EH (cell line): ENCODE data around the gene LRIT3.
A peak's percentile ranks its signal among the peaks of the same experiment; 100 is the strongest.
"Not testable (repeated sequence)": the region's sequence is repeated elsewhere in the genome, so short reads cannot be mapped to it uniquely, and the experiment has no call there.

ENCODE experiments used
- DNase-seq: peaks from one replicate; pipeline ENCODE4 v3.0.0-alpha.2; 2015; ENCODE audit warnings: low read depth

LRIT3 gene

DNA sequence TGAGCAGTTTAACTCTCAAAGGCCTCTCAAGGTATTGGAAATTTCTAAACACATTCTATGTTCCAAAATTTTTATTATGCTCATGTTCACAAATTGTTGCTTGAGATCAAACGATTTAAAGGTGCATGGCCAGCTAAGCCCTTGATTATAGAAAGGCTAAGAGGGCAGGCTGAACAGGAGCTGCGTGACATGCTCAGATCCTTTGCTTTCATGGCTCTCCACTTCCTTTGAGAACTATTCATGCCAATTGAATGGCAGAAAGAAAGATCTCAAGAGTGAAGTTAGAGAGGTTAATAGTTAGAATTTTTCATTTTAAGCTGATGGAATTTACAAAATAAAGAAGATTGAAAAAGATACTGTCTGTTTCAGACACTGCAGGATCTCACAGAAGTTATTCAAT, 594 bp downstream of the LRIT3 start:
- DNase-seq: no peak

DNA sequence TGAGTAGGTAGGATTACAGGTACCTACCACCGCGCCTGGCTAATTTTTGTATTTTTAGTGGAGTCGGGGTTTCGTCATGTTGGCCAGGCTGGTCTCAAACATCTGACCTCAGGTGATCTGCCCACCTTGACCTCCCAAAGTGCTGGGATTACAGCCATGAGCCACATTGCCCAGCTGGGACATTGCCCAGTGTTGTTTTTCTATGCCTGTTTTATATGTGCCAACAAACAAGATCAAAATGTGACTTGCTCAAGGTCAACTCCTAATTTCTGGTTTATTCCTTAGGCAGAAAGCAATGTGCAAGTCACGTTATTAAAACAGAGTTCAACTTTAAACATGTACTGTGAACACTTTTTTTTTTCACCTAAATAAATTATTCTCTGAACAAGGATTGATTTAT, 2.7 kb downstream of the LRIT3 start:
- DNase-seq: no peak

DNA sequence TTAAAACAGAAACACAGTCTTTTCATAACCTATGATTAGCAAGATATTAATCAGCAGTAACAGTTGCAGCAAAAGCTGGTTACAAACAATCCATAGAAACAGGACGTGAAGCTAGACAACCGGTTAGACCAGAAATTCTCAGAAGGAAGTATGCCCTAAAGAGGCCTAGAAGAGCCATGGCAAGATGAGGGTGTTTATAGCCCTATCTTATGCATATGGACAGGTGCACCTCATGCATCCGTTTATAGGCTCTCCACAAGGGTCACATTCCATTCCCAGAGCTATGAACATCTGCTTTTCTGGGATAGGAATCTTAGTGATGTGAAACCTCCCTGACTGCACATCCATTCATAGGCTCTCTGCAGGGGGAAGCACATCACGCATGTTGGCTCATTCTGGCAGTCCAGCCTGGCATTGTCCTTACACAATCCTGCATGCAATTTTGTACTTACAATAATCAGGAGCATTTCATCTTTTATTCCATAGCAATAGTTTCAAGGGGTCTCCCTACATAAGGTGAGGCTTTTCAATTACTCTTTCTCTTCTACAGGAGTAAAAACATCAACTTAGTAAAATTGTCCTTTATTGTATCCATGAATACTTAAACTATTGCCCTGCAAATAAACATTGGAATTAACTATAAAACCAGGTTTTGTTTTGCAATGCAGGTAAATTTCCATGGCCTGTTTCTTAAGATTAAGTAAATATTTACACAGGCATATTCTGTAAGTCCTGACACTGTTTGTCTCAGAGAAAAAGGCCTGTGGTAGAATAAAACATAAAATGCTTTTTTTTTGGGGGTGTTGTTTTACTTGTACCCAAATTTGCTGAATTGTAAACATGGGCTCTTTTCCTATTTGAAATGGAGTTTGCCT, 11.8 kb downstream of the LRIT3 start:
- not testable (repeated sequence) for DNase-seq

DNA sequence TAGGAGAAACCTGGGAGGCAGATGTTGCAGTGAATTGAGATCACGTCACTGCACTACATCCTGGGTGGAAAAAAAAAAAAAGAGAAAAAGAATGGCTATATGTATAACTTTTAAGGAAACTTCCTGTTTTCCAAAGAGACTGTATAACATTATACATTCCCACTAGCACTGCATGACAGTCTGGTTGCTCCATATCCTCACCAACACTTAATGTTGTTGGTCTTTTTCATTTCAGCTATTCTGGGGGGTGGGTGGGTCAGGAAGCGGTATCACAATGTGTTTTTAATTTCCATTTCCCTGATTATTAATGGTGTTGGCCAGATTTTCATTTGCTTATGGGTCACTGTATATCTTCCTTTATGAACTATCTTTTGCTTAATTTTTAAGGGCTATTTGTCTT, 13.4 kb downstream of the LRIT3 start:
- no peak for DNase-seq

DNA sequence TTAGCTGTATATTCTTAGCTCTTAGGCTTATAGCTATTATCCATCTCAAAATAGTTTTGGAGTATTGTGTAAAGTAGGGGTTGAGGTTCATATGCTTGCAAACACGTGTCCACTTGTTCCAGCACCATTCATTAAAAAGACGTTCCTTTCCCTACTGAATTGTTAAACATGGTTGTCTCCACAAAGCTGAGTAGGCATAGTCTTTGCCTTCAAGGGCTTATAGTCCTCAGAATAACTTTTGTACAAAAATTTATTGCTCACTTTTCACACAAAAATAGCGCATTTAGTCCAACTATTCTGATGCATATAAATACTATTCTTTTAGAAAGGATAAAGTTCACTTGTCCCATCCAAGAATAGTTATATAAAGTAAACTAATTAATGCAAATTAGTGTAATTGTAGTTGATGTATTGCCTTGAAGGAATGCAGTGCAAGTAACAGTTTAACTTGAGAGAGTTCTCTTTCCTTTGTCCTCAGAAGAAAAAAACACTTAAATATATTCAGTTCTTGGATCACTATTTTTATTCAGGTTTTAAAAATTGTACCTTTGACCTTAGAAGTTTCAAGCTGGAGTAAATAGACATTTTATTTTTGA, 14.1 kb downstream of the LRIT3 start:
- no peak for DNase-seq

DNA sequence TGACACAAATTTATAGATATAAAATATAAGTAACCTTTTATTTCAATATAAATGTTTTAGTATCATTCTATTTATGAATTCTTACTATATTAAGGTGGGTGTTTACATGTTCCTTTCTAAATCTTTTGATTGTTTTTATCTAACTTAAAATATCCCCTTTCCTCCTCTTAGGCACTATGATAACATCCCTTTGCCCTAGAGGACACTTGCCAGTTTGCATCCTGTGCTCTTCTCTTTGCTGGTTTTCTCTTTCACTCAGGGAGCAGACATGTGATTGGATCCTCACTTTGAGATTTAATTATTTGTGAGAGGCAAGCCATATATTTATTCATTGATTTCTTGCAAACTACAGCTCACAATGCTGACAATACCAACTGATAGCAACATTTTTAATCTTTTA, 16.2 kb downstream of the LRIT3 start:
- no peak for DNase-seq

DNA sequence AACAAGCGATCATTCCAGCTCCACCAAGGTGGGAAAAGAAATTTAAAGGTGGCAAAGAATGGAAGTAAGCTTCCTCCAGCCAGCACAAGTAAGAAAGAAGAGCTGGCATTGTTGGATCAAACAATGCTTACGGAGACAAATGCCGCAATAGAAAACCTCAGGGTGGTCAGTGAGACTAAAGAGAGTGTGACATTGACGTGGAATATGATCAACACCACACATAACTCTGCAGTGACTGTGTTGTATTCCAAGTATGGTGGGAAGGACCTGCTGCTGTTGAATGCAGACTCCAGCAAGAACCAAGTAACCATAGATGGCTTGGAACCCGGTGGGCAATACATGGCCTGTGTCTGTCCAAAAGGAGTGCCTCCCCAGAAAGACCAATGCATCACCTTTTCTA, 22.2 kb downstream of the LRIT3 start:
- DNase-seq: no peak

DNA sequence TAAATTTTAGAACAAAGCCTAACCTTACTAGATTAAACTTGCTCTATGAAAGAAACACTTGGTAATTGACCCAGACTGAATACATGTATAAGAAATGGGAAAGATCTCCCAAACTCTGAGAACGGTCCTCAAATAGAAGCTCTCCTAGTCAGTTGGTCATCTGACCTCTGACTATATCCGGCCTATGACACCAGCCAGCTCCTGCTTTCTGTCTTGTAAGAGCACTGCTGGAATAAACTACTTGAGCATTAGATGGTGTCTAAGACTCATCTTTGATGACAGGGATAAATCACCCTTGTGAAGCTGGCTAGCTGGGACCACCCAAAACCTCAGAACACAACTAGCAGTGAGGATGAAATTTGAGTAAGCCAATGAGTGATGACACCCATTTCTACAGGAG, 24.2 kb downstream of the LRIT3 start:
- DNase-seq: no peak

DNA sequence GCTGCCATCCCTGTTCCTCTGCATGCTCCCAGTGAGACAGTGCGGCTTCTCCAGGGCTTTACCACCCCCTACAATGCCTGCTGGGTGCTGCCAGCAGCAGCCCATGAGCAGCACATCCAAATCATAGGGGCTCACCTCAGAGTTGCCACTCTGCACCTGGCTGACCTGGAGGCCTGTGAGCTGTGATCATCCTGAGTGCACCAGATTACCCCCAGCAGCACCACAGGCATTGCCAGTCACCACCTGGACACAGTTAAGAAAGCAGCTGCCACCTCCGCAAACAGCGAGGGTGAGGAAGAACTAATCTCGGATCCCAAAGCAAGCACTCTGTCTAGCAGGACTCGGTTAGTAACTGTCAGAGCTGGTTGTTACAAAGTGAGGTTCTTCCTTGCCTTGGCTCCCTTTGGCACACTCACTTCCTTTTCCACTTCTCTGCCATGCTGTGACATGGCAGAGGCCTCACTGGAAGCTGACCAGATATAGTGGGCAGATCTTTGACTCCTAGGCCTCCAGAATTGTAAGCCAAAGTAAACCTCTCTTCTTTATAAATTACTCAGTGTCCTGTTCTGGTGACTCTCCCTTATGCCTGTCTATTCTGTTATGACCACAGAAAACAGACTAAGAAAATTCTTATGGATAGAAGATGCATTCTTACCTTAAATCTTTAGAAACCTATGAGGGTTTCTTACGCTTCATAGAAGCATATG, 25.2 kb downstream of the LRIT3 start:
- no peak for DNase-seq

DNA sequence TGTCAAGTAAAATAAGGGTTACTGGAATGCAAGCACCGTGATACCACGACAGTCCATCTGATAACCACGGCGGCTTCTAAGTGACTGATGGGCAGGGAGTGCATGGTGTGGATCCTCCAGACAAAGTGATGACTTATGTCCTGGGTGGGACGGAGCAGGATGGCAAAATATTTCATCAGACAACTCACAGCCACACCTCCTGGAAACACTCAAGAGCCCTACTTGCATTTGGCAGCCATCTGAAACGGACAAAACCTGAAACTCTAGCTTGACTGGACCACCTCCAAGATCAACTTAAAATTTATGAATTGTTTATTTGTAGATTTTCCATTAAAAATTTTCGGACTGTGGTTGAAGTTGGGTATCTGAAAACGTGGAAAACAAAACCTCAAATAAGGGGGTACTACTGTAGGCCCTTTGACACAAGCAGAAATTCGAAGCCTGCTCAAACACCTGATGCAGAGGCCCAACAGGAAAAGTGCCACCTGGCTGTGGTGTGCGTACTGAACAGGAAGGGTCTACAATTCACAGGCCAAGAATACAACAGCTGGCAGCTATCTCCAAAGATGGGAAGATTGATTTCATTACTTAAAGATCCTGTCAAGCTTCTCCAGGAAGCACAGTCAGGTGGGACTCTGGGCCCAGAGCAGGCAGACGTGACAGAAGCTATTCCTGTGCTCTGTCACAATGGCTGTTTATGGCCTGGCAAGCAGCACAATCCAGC, 26.0 kb downstream of the LRIT3 start:
- peak; percentile 47 for DNase-seq

DNA sequence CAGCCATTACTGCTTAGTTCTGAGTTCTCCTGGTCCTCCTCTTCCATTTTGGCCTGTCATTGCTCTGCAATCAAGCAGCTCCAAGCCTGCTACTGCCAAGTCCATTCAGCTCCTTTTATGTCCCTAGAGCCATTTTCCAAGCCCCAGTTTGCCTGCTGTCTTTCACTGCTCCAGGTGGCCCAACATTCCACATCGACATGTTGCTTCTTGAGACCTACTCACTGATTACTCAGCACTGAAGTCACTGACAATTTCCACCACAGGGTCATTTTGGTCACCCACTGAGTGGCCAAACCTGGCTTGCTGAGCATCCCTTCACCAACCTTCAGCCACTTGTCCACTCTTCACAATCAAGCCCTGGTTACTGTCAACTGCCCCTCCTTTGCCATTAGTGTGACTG, 27.2 kb downstream of the LRIT3 start:
- no peak for DNase-seq

DNA sequence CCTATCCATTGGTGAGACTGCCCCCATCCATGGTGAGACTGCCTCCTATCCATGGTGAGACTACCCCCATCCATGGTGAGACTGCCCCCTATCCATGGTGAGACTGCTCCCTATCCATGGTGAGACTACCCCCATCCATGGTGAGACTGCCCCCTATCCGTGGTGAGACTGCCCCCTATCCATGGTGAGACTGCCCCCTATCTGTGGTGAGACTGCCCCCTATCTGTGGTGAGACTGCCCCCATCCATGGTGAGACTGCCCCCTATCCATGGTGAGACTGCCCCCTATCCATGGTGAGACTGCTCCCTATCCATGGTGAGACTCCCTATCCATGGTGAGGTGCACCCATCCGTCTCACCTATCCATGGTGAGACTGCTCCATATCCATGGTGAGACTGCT, 27.6 kb downstream of the LRIT3 start:
- DNase-seq: not testable (repeated sequence)

DNA sequence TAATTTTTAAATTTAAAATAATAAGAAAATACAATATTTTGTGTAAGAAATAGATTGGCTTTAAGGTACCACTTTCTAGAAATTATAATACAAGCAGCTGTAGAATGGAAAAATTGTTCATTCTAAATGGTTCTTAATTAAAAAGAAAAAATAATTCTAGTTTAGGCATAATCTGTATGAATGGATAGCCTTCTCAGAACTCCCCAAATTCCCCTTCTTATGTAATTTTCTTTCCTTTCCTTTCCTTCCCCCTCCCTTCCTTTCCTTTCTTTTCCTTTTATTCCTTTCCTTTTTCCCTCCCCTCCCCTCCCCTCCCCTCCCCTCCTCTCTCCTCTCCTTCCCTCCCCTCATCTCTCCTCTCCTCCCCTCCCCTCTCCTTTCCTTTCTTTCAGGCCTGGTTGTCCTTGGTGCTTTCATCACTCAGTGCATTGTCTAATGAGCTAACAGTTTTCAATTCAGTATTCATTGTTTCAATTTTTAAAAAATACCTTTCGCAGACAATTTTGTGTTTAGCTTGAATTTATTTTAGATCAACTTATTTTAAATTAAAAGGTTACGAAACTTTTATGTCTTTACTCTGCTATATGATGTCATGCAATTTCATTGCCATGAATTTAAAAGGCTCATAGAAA, 28.8 kb downstream of the LRIT3 start:
- no peak for DNase-seq

DNA sequence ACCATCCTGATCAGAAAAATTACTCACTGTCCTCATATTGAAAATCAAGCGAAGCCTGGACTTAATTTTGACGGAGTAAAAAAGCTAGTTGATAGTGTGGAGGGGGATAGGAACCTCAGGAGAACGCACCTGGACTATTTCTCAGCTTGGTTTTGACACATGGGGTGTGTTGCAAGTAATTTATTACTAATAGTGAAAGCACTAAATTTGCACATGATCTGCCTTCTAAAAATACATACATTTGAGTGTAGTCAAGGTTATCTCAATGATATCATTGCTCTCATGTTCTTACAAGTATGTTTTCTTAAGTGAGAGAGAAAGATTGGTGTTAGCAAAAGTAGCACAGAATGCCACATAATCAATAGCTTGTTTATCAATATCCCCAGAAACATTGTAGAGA, 29.5 kb downstream of the LRIT3 start:
- DNase-seq: no peak

DNA sequence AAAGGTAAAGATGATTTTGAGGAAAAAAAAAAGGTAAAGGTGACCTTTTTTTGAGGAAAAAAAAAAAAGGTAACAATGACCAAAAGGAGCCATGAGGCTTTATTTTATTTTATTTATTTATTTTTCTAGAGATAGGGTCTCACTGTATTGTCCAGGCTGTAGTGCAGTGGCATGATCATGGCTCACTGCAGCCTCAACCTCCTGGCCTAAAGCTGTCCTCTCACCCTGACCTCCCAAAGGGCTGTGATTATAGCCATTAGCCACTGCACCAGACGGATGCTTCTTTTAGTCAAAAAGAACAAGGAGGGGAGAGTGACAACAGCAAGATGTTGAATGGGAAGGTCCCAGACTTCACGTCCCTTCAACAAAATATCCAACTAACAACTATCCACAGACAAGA, 30.4 kb downstream of the LRIT3 start:
- DNase-seq: no peak

DNA sequence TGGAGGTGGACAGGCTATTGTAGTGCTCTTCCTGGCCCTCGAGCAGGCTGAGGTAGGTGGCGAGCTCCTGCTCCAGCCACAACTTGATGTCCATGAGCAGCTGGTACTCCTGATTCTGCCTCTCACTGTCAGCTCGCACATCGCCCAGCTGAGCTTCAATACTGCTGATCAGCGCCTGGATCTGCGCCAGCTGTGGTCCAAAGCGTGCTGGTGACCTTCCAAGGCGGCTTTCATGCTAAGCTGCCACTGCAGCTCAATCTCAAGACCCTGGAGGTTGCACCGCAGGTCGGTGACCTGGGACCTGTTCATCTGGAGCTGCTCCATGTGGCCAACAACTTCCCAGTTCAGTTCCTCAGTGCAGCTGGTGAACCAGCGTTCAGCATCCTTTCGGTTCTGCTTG, 31.2 kb downstream of the LRIT3 start:
- no peak for DNase-seq

DNA sequence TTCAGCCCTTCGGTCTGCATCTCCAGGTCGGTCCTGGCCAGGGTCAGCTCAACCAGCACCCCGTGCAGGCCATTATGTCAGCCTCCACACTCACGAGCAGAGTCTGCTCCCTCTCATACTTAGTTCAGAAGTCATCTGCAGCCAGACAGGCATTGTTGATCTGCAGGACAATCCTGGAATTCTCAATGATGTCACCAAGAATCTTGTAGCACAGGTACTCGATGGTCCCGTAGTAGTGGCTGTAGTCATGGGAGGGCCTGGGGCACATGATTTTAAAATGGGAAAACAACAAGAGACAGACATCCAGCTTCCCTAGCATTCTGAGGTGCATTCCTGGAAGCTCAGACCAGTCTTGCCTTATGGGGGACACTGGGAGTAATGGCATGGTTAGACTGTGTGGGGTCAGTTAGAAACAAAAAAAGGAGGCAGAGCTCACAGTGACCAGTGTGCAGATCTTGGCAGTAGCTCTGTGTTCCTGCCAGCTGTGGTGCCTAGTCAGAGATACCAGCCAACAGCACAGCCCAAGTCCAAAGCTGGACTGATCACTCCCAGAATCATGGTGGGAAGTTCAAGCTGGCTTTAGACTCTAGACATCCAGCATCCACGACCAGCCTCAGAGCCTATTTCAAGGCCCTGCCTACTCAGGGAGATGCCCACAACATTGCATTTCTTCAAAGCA, 31.9 kb downstream of the LRIT3 start:
- DNase-seq: no peak

DNA sequence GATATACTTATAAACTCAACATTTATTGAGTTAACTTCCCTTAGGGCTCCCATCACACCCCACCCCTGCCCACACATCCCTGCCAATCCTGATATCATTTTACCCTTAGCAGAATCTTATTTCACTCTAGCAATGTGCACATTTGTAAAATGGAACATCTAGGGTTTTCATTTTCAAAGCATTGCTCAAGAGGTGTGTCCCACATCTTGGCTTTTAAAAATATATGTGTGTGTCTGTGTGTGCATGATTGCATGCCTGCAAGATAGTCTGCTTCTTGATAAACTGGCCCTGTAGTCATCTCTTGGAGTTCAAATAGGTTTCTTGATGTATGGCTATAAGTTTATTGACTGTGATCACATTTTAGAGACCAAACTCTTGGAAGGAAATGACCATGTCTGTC, 38.4 kb downstream of the LRIT3 start:
- no peak for DNase-seq

DNA sequence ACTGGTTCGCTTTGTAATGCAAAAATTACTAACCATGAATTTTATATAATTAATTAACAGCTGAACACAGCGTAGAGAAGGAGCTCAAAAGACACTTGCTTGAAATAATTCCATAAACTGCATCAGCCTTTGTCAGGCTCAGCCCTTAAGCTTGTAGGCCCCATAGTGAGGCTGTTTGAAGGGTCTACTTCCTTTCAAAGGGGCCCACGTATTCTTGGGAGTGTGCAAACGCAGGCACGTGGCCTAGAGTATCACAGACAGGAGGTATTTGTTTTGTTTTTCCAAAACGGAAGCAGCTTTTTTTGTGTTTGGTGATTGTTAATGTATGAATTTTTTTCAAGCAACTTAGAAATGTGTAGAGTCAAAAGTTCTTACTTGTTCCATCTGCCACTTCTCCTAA, 39.2 kb downstream of the LRIT3 start:
- no peak for DNase-seq

DNA sequence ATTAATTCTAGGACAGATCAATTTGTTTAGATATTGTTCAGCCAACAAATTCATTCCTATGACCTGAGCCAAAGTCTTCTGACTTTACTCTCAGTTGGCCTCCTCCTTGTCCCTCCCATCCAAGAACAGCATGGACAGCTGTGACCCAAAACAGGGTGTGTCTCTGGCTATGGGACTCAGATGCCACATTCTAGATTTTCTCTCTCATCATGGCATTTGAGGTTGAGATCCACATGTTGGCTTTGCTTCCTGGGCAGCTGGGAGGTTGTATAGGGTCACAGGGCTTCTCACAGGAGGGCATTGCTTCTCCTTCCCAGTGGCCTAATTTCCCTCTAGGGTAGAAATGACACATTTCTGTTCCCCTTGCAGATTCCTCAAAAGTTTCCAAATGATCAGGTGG, 42.2 kb downstream of the LRIT3 start:
- no peak for DNase-seq

DNA sequence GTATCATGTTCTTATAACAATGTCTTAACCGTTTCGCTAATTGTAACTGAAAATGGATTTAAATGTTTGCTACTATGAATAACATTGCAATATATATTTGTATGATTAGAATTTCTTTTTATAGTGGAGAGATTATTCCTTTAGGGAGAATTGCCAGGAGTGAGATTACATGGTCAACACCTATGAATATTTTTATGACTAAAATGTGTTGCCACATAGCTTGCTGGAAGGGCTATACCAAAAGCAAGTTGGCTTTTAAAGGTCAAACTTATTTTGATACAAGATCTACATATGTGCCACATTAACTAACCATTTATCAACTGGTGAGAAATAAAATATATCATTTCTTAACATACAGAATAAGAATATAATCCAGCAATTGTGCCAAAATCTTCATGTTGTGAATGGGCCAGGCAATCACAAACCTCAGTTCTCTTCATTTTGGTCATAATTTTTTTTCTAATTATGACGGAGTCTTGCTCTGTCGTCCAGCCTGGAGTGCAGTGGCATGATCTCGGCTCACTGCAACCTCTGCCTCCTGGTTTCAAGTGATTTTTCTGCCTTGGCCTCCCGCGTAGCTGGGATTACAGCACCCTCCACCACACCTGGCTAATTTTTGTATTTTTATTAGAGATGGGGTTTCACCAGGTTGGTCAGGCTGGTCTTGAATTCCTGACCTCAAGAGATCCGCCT, 54.8 kb downstream of the LRIT3 start:
- DNase-seq: no peak
